GM21825 (cell line): ENCODE results near the gene UBR4.

Experiments used
- ATAC-seq: cut with Tn5 transposase; IDR thresholded peaks from one replicate; pipeline ENCODE4 v1.9.1; 2021; ENCODE audit warnings: mild to moderate bottlenecking, moderate library complexity; ENCODE audit not compliant: unreplicated experiment

Gene UBR4

DNA sequence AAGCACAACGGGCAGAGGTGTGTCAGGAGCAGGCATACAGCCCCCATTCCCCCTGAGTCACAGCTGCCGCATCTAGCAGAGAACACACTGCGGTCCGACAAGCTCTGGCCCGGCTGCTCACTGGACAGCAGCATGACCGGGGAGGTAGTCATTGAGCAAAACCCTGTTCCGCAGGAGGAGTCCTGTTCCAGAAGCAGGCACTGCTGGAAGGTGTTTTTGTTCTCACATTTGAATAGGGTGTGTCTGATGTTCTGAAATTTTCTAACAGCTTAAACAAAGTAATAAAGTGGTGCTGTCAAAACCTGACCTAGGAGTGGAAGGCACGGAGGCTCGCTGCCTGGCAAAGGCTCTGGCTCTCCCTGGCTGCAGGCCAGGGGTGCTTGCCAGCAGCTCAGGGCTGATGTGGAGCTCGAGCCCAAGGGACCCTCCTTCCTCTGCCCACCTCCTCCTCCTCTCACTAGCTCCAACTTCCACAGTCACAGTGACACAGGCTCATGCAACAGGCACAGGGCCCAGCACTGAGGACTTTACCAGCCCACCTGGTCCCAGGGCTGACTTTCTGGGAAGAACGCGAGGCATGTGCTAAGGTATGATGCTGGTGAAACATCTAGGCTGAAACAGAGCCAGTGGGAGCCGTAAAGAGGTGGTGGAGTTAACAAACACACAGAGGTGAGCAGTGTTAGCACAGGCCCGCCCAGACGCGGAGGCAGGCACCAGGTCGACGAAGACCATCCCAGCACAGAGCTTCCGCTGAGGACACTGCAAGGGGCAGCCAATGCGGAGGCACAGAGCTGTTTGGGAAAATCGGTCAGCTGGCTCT is 135.0 kb downstream of the UBR4 start:
- no peak for ATAC-seq

DNA sequence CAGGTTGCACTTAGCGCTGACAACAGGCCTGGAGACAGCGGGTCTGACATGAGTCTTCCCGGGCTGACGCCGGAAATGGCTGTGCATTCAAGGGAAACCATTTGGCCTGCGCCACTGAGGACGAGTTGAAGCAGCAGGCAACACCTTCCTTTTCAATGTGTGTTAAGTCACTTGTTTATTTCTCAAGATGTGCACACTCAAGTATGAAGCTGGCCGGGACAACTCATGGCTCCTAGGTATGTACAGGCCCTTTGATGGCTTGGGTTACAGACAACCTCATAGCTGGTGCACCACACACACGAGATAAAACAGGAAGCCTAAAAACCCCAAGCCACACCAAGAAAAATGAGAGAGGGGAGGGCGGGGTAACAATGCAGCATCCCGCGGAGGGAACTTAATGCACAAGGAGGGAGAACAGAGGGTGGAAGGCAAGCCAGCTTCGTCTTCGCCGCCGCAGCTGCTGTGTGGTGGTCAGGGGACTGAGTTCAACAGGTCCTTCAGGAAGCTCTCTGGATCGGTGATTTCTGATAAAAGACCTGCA is 135.6 kb downstream of the UBR4 start:
- ATAC-seq: no peak

DNA sequence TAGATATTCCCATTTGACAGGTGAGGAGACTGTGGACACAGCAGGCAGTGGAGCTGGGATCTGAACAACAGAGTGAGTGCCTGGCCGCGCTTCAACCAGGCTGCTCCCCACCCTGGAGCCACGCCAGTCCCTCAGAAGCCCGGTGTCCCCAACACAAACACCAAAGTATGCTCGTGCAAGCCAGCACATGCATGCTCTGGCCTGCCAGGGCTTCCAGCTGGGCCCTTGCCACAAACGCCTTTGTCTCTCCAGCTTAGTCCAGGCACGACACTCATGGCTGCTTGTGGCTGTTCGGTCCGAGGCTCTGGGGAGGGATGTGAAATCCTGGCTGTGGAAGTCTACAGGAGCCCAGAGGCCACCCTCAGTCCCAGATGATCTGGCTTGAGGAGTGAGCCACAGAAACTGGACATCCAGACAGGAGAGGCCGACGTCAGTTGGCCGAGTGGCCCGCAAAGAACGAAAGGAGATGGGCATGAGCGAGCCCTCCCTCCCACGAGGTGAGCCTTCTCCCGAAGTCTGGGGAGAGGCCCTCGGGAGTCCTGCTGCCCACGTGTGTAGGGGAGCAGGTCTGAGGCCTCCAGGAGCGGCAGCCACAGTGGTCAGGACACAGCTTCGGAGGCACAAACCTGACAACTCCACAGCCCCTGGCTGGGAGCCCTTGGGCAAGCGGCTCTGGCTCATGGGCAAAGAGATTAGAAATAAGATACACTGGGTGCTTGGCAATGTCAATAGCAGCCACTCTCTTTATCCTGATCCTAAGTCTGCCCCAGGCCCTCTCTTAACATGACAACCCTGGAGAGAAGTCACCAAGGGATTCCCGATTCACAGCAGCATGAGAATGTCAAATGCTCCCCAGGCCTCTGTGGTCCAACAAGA is 136.5 kb downstream of the UBR4 start:
- no peak for ATAC-seq

DNA sequence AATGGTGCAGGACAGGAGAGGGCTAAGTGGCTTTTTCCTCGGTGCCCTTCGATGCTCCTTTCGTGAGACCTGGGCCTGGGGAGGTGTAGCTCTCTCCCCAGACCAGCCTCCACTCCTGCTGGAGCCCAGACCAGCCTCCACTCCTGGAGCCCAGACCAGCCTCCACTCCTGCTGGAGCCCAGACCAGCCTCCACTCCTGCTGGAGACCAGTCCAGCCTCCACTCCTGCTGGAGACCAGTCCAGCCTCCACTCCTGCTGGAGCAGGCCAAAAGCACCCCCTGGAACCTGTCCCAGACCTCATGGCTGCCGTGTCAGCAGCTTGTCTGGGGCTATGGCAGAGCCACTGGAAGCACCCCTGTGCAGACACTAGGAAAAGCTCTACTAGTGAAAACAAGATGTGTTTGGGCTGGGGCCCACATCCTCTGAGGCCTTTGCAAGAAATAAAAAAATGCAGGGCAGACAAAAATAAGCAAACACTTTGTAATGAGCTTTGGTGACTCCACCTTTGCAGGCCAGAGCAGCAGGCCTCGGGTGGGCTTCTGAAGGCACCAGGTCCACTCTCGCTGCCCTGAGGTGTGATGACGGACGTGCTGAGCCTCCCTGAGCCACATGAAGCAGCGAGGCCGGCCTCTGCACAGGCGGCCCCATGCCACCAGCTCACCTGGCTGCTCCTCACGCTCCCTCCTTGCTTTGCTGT is 137.6 kb downstream of the UBR4 start:
- ATAC-seq: no peak

DNA sequence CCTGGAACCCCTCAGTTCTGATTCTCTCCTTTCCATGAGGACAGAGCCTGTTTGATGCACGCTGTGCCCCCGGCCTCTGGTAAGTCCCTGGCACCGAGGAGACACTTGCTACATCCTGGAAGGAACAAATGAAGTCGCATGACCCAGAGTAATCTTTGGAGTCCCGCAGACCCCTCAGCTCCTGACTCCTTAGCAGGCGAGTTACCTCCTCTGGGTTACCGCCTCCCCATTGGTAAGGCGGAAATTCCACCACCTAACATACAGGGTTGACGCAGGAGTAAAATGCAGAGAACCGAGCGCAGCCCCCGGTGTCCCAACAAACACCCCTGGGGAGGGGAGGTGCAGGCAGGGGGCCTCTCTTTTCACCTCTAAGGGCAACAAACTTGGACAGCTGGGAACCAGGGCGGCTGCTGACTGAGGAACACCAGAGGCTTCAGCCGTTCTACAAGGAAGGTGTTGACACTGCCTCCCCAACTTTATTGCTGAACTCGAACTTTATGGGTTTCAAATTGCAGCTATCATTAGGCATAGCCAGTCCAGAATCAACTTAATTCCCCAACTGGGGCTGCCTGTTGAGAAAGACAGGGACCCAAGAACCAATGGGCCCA is 138.3 kb downstream of the UBR4 start:
- ATAC-seq: no peak

DNA sequence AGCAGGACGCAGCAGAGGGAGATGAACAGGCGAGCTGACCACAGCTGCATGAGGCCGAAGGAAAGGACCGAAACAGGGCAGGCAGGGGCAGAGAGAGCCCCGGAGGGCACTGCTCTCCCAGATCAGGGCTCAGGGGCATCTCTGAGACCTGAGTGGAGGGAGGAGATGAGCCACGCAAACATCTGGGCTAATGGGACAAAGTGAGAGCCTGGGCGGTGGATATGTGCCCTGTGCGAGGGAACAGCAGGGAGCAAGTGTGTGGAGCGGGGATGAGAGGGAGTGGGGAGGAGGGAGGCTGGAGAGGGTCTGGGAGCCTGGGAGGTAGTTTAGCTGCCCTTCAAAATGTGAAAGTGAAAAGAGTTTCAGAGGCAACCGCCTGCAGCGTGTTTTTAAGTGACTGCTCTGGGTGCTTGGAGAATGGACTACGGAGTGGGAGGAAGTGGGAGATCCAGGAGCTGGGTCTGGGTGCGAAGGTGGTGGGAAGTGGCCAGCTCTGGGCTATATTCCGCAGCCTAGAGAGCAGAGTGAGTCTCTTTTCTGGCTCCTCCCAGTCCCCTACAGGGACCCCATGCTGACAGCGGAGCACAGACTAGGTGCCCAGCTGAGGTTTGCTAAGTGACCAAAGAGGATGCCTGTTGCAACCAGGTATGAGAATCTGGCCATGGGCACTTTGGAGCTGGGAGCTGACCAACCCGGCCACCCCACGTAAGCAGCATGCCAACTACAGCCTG is 139.0 kb downstream of the UBR4 start:
- no peak for ATAC-seq

DNA sequence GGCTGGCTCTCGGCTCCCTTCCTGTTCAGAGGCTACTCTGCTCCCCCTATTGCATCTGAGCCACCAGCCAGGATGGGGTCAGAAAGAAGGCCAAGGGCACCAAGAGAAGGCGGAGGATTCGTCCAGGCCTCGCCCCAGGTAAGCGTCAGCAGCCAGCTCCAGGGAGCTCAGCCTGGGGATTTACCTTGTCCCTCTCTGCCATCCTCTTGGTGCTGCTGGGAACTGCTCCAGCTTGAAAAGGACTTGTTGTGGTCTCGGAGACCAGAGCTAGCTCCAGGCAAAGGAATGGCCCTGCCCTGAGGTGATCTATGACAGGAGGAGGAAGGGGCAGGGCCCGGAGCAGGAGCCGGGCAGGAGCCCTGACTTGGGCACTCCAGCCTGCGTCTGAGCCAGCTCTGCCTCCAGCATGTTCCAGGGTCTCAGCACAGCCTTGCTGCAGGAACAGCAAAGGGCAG is 139.8 kb downstream of the UBR4 start:
- ATAC-seq: no peak

DNA sequence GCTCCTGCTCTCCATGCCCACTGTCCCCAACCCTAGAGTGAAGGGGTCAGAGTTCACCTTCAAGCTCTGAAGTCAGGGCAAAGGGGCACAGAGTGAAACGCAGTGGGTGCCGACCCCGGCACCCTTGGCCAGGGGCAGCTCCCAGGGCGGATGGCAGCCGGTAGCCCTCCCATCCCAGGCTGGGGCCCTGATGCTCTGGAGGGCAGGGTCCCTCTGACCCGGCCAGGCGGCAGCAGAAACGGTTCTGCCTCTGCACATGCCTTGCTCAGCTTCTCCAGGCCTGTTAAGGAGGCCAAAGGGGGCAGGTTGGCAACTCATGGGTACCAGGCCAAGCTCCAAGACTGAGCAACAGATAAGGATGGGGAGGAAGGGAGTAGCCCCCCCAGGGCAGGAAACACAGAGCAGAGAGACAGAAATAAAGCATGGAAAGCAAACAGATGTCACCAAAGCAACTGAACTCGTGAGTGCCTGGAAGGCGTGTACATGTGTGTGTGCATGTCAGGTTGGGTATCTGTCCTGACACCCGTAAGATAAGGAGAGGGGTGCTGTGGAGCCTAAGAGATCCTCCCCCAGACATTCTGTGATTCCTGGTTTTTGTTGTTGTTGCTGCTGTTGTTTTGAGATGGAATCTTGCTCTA is 141.3 kb downstream of the UBR4 start:
- ATAC-seq: no peak

DNA sequence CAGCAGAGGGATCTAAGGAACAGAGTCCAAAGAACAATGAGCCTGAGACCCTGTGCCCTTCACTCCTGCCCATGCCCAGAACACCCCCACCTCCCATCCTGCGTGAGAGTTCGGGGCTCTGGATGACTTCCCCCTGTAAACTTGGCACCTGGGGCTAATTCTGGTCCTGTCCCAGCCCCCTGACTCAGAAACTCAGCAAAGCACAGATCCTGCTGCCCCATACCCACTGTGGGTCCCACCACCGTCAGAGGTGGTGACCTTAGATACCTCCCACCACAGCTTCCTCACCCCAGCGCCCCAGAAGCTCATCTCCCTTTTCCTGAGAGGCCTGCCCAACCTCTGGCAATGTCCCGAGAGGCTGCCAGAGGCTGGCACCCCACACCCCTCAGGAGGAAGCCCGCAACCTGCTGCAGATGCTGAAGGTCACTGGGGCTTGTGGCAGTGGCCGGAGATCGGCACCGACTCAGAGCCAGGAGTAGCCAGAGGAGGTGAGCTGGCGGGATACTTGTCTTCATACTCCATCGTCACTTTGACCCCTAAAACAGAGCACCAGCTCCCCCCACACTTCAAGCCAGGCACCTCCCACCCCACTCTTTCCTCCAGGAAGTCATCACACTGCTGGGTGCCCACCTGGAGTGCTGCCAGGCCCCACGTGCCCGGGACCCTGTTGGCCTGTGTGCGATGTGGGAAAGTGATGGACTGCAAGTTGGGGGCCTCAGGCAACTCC is 142.0 kb downstream of the UBR4 start:
- ATAC-seq: no peak

DNA sequence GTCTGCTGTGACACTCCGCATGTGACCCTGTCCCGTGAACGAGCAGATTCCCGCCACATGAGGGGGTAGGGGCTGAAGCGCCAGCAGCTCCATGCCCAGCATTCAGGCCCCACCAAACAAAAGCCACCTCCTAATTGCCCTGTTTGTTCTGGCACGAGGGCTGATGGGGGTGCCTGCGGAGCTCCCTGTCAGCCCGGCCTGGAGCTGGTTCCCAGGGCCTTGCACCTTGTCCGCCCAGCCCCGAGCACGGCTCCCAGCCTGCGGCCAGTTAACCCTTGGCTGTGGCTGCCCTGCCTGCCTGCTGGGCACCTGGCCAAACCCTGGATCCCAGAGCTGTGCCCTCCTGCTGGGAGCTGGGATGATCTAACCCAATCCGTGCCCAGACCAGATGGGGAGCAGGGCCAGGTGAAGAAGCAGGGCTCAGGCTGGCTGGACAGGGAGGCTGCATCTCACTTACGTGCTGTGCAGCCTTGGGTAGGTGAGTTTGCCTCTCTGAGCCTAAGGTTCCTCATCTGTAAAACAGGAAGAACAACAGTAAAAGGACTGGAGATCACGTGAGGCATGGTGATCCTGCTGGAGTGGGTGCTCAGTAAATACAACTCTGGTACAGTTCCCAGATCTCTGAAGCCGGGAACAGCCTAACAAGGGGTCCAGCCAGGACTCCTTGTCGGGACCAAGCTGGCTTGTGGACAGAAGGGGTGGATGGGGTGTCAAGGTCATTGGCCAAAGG is 142.7 kb downstream of the UBR4 start:
- no peak for ATAC-seq

DNA sequence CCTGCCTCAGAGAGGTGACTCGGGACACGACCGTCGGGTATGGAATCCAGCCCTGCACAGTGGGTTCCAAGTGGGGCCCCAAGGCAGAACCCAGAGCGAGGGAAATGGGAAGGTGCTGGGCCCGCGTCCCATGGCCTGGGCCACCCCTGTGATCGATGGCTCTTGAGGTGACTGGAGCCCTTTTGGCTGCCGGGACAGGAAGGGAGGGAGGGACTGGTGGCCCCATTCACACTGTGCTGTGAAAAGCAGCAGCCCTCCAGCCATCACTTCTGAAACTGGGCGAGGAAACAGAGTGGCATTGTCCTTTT is 143.2 kb downstream of the UBR4 start:
- no peak for ATAC-seq

DNA sequence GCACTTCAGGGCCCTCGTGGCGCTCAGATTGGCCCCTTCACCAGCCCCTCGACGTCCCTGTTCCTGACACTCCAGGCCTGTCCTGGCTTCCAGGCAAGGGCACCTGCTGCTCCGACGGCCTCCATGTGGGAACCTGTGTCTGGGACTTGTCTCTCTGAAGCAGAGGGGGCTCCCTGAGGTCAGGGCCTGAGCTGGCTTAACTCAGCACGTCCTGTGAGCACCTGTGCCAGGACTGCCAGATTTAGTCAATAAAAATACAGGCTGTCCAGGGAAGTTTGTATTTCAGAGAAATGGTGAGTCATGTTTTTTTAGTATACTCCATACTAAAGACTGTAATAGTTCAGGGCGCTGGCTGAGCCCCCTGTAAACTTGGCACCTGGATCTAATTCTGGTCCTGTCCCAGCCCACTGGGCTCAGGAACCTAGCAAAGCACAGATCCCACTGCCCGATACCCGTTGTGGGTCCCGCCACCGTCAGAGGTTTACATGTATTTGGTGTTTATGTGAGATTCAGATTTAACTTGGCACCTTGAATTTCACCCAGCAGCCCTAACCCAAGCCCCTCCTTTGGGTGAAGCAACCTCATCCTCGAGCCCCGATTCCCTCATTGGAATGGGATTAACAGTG is 143.7 kb downstream of the UBR4 start:
- ATAC-seq: no peak

DNA sequence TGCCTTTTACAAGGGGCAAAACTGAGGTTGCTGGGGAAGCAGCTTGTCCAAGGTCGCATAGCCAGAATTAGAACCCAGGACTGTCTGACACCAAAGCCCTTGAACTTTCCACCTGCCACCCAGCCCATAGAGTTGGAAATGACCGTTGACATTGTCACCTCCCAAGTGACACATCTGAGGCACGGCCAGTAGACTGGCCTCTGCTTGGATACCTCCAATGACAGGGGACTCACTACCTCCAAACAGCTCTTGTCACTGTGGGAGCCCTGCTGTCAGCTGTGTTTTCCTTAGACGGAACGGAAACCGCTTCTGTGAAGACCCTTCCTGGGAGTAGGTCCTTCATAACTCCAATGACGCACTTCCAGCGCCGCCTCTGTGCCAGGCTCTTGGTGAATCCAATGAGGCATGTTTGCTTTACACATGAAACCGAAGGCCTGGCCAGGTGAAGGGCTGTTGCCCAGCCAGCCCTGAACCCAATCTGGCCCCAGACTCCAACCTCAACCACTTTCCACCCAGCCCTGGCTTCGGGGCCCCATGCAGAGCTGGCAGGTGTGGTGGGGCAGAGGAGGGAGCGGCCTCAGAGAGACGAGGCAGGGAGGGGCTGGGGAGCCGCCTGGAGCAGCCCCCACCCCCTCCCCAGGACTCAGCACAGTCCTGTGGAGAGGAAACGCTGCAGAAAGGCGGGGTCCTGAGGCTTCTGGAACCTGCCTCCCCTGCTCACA is 144.4 kb downstream of the UBR4 start:
- ATAC-seq: no peak

DNA sequence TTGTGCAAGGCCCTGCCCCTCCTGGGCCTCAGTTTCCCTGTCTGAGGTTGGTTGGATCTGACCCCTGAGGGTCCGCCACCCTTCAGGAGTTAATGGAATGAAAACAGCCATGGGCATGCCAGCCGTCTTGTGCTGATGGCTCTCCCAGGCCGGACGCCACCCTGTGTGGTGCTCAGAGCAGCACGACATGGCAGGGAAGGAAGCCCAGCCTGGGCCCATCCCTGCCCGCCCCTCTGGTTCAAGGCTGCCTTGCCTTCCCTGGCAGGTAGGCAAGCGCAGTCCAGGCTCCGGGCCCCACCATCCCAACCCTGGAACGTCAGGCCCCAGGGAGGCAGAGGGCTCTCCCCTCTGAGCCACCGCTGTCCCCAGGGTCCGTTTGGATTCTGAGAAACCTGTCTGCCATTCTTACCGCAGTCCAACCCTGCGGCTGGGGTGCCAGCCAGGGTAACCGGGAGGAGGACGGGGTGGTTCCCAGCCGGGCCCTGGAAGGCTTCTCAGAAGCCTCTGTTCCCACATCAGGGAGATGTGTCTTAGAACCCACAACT is 145.1 kb downstream of the UBR4 start:
- ATAC-seq: no peak

DNA sequence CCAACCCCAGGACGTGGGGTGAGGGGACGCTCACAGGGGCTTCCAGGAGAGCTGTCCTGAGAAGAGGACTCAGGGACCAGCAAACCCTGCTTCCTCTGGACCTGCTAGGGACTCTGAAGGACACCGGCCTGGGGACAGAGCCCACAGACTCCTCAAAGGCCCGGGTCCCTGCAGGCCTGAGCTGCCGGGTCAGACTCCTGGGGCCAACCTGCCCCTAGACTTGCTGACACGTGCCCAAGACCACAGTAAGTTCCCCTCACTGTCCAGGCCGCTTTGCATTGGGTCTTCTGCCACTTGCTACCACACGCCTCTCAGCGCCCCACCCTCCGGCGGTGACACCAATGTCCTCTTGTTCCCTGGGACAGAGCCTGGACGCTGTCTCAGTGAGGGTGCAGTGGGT is 146.9 kb downstream of the UBR4 start:
- ATAC-seq: no peak

DNA sequence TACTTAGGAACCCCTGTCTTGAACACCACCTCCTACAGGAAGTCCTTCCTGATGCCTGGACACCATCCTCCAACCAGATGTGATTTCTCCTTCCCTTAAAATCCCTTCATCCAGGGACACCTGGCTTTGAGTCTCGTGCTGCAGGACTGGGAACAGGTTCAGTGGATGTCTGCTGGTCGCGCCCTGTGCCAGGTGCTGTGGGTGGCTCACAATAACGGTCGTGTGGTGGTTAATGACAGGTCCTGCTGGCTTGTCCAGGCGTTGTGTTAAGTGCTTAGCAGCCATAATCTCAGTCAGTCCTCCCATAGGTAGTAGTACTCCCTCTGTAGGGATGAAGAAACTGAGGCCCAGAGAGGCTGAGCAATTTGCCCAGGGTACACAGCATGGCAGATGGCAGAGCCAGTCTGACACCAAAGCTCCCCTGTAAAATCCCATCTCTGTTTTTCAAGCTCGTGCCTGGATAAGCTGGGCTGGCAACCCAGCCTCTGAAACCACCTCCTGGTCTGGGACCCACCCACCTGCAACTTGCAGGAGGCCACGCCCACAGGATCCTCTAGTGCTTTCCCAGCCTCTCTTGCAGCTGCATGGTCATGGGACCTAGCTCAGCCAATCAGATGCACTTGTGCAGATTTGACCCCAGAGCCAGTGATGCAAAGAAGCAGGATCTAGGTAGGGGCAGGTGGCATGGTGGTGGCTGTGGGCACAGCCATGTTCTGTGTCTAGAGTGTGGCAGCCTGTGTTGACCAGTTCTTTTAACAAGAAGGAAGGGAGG is 147.6 kb downstream of the UBR4 start:
- no peak for ATAC-seq
